Forelimb muscle (tissue), 1 donor: ENCODE data around the gene CASZ1. TPM values are rescaled to one million over a fixed set of nuclear protein-coding genes. Genes with fewer than 3 reads are reported as not detected.

ENCODE experiments used
- DNase-seq: peaks from one replicate; pipeline ENCODE4 v3.0.0-alpha.2; 2013; ENCODE audit warnings: low read depth
- polyA plus RNA-seq: library from polyadenylated mRNA; unstranded; fragments of 120-200 nt; gene quantifications from one replicate; pipeline ENCODE4 v1.2.1, GENCODE V29; 2013; ENCODE audit not compliant: insufficient read length

Gene CASZ1
- polyA plus RNA-seq, 1 donor: 59.0 TPM

DNA sequence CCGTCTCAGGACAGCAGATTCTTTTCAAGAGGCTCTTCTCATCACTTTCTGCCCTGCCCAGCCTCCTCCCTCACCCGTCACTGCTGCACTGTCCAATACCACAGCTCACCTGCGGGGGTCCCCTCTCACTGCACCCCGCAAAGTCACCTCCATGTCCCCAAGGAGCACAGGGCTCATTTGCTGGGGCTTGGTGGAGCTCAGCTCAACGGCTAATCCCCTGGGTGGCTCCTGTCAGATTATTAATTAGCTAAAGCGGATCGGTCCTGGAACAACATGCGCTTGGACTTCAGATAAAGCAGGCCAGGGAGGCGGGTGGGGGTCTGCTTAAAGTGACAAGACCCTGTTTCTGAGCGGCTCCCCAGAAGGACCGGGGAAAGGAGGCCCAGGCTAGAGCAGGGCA is 43.1 kb downstream of the CASZ1 start:
- no peak for DNase-seq

DNA sequence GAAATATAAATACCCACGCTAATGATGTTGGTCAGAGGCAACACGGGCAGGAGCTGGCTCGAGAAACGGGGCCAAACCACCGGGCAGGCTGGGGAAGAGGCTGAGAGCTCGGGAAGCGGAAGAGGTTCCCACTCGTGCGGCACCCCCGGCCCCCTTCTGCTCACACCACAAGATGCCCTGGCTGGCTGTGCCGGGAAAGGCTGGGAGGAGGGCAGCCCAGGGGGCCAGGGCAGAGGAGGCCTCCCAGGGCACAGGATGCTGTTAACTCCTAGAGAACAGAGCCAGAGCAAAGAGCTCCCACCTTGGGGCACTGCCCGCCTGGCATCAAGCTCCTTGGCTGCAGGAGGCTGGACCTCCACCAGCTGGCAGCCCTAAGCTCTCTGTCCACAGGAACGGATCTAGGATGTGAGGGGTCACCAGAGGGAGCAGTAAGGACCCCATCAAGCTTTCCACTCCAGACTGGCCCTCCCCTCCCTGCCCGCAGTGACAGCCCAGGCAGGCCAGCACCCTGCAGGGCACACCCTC is 44.8 kb downstream of the CASZ1 start:
- no peak for DNase-seq

DNA sequence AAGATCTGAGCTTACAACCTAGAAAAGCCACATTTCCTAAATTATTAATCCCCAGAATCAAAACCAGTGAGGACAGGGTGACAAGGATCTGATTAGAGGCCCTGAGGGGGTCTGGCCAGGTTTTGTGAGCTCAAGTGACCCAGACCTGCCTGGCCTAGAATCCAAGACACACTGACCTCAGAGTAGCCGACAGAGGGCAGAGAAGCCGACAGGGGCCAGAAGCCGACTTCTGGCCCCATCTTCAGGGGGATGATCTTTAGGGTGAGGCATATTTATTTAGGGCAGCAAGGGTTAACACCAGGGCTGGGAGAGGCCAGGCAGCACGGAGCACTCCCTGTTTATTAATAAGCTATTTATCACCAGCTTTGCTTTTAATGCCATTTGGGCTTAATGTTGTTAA is 45.3 kb downstream of the CASZ1 start:
- no peak for DNase-seq

DNA sequence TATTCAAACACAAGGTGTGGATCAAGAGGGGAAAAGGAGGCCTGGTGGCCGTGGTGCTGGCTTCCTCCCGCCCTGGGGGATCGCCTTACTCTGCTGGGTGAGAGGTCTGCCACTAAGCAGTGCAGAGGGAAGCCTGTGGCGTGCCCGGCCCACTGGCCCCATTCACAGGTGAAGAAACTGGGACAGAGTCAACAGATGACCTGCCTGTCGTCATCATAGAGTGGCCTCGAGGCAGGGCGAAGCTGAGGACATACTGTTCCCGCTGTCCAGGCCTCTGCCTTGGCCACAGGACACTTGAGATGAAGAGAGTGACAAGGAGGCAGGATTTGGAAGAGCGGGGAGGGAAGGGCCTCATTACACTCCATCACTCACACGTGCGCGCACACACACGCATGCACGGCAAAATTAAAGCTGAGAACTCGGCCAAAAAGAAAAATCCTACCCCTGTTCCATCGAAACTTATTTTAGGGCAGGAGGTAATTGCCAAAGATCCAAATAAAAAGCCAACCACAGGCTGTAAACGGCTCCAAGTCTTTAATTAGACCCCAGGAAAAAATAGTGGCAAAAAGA is 50.5 kb downstream of the CASZ1 start:
- DNase-seq: no peak

DNA sequence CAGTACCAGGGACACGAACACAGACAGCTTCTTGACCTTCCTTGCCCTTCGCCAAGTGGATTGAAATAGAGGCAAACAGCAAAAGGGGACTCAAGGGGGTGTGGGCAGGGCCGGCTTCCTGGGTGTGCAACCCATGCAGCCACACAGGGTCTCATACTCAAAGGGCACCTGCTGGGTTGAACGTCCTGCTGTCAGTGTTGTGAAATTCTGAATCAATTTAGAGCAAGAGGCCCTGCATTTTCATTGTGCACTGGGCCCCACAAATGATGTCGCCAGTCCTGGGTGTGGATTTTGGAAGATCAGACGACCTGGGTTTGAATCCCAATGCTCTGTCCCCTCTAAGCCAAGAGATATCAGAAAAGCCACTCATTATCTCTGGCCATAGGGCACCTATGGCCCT is 51.1 kb downstream of the CASZ1 start:
- DNase-seq: no peak

DNA sequence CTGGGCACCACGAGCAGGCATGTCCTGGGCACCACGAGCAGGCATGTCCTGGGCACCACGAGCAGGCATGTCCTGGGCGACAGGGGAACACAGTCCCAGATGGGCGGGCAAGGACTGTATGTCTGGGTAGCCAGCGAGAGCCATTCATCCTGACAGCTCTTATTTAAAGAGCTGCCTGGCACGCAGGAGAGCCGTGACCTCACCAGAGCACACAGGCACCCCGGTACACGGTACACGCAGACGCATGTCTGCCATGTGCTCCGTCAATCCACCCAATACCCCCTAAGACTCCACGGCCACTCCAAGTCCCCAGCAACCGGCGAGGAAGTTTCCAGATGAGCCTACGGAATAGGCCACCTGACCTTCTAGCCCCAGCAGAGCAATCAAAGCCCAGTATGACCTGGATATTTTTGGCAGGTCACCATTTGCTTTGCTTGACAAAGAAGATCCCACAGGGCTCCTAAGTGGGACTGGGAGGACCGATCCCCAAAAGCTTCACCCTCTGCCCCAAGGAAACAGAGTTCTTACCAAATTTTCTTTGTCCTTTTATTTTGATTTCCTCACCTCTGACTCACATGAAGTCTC is 51.7 kb downstream of the CASZ1 start:
- DNase-seq: no peak

DNA sequence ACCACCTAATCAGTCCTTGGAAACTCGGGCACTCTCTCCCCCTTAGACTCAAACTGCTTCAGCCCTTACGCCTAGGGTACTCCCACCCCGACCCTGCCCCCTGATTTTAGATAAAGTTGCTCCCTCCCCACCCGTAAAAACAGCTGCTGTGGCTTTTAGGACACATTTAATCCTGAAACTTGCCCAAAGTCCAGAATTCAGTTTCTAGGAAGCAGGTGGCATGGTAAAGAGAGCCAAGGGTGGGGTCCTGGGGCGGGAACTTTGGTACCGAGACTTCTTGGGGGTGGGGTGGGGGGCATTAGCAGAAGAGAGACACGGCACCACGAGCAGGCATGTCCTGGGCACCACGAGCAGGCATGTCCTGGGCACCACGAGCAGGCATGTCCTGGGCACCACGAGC is 52.4 kb downstream of the CASZ1 start:
- no peak for DNase-seq

DNA sequence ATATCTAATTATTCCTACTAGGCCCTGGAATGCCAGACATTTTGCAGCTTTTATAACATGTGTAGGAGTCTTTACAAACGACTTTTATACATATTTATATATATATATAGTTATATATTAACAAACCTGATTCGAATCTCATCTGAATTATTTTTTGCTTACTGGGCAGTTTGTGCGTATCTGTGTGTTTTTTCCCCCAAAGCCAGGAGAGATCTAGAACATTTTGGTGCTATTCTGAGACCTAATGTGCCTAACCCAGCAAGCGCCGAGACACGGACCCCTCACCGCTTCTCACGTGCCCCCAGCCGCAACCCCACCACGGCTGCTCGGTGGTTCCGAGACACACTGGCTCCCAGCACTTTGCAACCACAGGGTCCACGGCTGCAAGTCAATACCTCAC is 54.8 kb downstream of the CASZ1 start:
- no peak for DNase-seq

DNA sequence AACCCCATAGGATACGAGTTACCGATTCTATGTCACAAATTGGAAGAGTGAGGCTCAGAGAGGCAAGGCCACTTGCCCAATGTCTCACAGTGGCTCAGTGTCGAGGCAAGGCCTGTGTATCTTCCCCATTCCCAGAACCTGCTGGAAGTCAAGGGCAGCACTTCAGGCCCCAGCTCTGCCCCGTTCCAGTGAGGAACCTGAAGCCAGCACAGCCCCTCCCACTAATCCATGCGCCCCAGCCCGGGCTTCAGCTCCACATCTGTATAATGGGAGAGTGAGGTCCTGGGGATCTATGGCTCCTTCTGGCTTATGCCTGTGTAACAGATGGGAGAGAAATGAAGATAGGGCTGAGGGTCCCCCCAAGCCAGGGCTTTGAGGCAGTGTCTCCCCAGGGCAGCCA is 56.3 kb downstream of the CASZ1 start:
- DNase-seq: no peak

DNA sequence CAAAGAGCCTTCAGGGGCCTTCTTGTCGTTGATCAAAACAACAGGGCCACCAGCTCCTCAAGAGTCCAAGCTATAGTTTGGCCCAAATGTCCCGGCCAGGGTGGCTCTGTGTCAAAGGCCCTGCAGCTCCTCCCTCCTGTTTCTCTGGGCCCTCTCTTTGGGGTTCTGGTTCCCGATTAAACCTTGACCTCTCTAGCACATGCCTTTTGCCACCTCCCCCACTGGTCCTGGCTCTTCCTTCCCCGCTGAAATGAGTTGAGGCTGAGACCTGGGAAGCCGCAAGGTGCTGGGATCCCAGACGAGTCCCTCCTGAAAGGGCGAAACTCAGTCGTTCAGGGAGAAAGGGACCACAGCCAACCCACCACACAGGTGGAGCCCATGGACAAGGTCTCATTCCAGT is 56.9 kb downstream of the CASZ1 start:
- no peak for DNase-seq

DNA sequence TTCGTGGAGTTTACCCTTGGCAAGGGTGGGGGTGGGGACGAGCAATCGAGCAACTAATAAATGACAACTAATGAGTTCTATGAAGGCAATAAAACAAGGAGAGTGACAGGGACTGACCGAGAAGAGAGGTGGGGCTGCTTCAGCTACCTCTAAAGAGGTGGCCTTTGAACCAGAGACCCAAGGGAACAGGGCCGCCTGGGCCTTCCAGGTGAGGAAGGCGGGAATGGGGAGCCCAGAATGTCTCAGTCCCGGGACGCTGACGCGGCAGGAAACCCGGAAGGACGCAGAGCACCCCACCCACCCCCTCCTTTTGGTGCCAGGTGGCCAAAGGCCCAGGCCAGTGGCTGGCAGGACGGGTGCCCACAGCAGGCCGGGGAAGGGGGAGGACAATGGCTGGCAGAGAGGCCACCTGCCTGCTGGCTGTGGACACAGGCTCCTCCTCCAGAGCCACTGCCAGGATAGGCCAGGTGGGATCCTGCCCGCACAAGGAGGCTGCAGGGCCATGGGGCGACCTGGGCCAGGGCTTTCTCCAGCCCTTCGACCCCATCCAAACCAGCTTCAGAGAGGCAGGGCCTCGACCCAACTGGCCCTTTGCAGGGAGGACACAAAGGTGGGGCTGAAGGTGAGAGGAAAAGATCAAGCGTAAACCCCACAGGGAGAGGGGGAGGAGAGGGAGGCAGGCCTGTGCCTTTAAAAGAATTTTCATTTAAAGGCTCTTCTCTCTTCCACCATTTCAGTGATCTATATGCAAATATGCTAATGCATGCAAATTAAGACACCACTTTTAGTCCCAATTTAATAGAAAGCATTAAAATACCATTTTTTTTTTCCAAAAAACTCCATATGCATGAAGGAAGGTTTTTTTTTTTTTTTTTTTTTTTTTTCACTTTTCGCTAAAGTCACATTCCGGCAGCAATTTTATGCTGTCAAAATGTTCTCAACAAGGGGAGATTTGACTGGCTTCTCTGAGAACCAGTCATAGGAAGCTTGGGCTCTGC is 58.1 kb downstream of the CASZ1 start:
- DNase-seq: no peak

DNA sequence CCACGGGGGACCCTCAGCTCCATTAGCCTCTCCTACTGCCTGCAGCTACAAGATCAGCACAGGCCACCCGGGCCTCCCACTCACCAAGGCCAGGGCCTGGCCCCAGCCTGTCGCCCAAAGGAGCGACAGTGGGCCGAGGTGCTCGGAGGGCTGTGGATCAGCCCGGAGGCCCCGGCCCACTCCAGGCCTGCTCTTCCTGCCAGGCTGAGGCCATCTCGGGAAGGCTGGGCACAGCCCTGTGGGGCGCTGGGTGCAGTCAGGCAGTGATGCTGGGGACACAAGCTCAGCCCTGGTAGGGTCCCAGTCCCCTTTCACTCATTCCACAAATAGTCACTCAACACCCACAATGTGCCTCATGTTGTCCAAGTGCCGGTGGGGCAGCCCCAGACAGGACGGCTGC is 58.8 kb downstream of the CASZ1 start:
- no peak for DNase-seq

DNA sequence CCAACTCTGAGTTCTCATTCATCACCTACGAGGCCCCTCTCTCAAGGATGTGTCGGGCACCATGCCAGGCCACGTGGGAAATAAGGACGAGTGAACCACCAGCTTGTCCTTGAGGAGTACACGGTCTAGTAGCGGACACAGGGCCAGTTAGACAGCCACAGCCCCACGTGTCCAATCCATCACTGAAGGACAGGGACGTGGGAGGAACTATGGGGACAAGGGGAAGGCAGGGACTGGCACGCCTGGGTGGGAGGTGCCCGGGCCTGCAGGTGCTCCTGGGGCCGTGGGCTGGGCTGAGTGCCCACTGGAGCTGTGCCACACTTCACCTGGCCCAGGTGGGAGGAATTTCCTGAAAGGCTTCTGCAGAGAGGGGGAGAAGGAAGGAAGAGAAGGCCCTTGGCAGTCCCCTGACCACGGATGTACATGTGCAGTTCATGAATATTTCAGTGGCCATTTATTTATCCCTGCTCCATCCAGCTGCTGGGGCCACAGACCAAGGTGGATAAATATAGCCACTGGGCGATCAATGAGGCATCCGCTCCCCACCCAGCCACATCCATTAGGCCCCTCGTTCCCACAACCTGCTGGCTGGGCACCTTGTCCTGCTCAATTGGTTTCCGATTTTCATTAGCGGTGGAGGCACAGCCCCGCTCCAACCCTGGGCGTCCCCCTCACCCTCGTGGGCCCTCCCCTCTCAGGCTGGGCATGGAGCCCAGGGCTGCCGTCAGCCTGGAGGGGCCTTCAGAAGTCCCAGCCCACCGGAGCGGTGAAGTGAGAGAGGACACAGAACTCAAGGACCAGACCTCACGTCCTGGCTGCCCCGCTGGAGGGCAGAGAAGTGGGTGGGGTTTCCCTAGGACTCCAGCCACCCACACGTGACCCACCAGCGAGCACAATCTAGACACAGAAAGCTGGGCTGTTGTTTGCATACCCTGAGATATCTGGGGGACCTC is 59.5 kb downstream of the CASZ1 start:
- no peak for DNase-seq

DNA sequence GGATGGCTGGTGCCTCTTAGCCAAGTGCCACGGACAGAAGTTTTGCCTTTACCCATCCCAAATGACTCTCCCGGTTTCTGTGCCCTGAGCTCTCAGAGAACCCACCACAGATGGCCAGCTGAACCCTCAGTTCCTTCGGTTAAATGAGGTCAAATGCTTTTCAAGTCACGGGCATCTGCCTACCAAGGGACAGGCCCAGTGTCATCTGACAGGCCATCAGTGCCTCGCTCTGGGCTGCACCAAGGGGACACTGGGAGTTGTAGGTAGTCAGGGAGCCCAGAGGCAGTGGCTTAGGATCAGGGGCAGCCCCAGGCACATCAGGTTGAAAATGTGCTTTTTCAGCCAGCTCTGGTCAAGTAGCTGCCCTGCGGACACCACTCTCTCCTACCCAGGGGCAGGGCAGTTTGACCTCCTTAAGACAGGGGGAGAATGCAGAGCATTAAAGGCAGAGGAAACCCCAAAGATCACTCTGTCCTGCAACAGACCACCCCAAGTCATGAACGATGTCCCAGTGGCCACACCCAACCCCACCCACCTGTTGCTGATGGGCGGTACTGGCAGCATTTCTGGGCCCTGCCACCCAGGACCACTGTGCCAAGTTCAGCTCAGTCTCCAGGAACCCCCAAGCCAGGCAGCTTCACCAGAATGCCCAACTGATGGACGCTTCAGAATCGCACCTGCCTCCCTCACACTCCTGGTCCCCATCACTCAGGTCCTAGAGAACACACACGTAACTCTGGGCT is 60.7 kb downstream of the CASZ1 start:
- DNase-seq: no peak

DNA sequence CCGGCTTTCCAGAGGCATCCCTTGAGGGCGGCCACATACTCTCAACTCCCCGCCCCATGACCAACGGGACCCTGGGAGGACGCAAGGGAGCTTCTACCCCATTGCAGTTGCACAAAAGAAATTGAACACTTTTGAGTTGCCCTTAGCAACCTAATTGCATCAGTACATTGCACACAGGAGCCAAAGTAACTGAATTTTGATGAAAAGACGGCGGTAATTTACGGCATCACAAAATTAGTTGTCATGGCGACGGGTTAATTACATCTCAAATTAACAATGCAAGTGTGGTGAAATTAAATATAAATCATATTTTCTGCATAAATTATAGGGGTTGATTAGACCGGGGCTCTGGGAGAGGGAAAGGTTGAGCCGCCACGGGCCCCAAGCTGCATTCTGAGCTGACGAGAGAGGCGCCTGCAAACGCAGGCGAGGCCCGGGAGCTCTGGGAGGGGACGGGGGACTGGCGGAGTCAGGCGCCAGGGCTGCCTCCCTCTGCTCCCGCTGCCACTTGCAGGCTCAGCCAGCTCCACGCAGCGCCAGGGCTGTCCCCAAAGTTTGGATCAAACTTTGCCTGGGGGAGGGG is 61.4 kb downstream of the CASZ1 start:
- no peak for DNase-seq

DNA sequence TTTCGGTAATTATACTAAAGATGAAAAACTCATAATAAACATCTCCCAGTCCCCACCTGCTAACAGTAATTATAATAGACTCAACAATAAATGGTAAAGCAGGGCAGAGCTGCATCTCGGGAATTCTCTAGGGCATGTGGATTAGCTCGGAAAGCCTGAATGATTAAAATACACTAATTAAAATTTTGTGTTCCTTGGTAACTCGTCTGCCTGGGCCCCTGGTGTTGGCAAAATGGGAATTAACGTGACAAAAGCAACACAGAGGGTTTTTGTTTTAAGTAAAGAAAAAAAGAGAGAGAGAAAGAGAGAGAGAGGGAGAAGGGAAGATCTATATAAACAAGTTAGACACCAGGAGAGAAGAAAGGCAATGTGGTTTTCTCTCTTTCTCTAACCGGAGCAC is 62.1 kb downstream of the CASZ1 start:
- no peak for DNase-seq

DNA sequence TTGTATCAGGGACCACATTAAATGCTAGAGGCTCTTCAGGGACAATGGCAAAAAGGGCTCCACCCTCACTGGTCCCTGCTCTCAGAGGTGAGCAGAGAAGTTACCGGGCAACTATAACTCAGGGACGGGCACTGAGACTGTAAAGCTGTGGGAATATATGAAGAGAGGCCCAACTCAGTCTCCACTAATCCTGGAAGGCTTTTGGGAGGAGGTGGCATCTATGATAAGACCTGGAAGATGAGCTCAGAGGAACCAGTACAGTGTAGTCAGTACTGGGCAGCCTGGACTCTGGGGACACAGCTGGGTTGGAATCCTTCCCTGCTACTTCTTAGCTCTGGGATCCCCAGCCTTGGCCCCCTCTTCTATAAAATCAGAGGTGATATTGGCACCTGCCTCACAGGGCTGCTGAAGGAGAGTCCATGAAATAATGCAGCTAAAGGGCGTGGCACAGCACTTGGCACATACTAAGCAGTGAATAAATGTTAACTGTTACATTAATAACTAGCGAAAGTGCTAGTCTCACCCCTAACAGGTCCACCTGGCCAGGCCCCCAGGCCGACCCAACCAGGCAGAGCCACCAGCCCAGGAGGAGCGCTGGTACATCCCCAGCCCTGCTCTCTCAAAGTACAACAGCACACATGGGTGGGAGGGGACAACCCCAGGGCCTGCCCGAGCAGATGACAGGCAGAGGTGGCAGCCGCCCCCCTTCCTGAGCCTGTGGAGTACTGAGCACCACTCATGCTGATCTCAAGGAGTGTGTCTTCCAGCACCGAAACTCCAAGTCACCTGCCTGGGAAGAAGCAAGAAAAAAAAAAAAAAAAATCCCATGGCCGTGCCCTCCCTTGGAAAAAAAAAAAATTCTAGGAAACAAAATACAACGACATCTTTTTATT is 62.7 kb downstream of the CASZ1 start:
- DNase-seq: no peak

DNA sequence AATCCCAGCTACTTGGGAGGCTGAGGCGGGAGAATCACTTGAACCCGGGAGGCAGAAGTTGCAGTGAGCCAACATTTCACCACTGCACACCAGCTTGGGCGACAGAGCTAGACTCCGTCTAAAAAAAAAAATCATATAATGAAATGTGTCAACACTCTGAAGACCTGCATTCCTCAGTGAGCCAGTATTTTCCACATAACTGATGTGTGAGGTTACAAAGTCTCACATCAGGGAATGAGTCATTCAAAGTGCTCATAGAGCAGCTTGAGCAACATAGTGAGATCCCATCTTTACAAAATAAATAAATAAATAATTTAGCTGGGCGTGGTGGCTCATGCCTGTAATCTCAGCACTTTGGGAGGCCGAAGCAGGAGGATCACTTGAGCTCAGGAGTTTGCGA is 65.5 kb downstream of the CASZ1 start:
- DNase-seq: no peak
